GM19099 (cell line): ENCODE data around the gene HDAC4.

ENCODE experiments used
- POLR2A ChIP-seq: IDR thresholded peaks from 3 replicates; pipeline ENCODE4 v1.6.1; 2011; ENCODE audit warnings: low read depth; ENCODE audit not compliant: insufficient read length; ENCODE audit errors: extremely low read depth

Gene HDAC4

GRCh38 chr2:239022437-239023260 lies 378.2 kb downstream of the HDAC4 start:
- TF ChIP-seq POLR2A, result no peak

GRCh38 chr2:239021651-239022436 lies 379.0 kb downstream of the HDAC4 start:
- no peak for TF ChIP-seq POLR2A

- TF ChIP-seq POLR2A, result no peak
Measured at GRCh38 chr2:239021224-239021623, 379.6 kb downstream of the HDAC4 start.

- no peak for TF ChIP-seq POLR2A
Measured at GRCh38 chr2:239020541-239021041, 380.2 kb downstream of the HDAC4 start.

- TF ChIP-seq POLR2A, result no peak
Measured at GRCh38 chr2:239019183-239019581, 381.6 kb downstream of the HDAC4 start.

GRCh38 chr2:239018271-239019182 lies 382.3 kb downstream of the HDAC4 start:
- no peak for TF ChIP-seq POLR2A

GRCh38 chr2:239017491-239018098 lies 383.2 kb downstream of the HDAC4 start:
- TF ChIP-seq POLR2A, result no peak

- TF ChIP-seq POLR2A, result no peak
Measured at GRCh38 chr2:239015901-239016675, 384.7 kb downstream of the HDAC4 start.

- no peak for TF ChIP-seq POLR2A
Measured at GRCh38 chr2:239015218-239015900, 385.5 kb downstream of the HDAC4 start.

- no peak for TF ChIP-seq POLR2A
Measured at GRCh38 chr2:239014458-239015217, 386.2 kb downstream of the HDAC4 start.

- no peak for TF ChIP-seq POLR2A
Measured at GRCh38 chr2:239013678-239013976, 387.2 kb downstream of the HDAC4 start.

- TF ChIP-seq POLR2A, result no peak
Measured at GRCh38 chr2:239012936-239013677, 387.7 kb downstream of the HDAC4 start.

GRCh38 chr2:239012228-239012627 lies 388.6 kb downstream of the HDAC4 start:
- TF ChIP-seq POLR2A, result no peak
